ENCODE measurements around the gene TMEM179B.

The TMEM179B gene

GRCh38 chr11:62799486-62799885 is 12.3 kb downstream of the TMEM179B start:
- no peak overlapping the region for H3K4me3 ChIP-seq
- H3K36me3 ChIP-seq (ENCODE audit: insufficient read depth, low read length), result peaks cover 80% of the 10 kb centered on the region
- DNase-seq (ENCODE audit: low read depth, low spot score), result no peak
- no peak overlapping the region for H3K27ac ChIP-seq
- TF ChIP-seq EZH2 (IDR thresholded peaks at IDR 0.05) (no peak), FOXP2 (optimal IDR thresholded peaks at IDR 0.05; ENCODE audit: control extremely low read depth, extremely low read length, insufficient read depth) (no peak), POLR2AphosphoS5 (IDR thresholded peaks at IDR 0.05; ENCODE audit: borderline replicate concordance, low read depth, low read length) (no peak)
- no peak overlapping the region for H3K9ac ChIP-seq (ENCODE audit: insufficient read length)
- H3K9me3 ChIP-seq (ENCODE audit: low read depth, low read length), result no peaks in the 10 kb centered on the region

DNA sequence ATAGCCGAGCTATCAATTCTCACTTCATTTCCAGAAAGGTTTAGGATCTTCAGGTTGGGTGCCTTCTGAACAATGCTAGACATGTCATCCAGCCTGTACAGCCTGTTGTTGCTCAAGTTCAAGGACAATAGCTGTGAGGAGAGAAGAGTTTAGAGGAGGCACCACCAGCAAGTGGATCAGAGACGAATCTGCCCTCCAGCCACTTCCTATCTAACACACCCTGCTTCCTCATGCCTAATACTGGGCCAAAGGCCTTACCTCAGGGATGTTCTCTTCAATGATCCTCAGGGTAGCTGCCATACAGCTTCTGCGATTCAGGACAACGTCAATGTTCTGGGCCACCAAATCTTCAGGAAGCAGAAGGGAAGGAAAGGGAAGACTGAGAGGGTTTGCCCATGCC is 13.9 kb downstream of the TMEM179B start:
- Histone ChIP-seq H3K27ac (no peak overlapping the region), H3K9ac (ENCODE audit: insufficient read length) (no peak overlapping the region), H3K9me3 (ENCODE audit: low read depth, low read length) (no peaks in the 10 kb centered on the region), H3K36me3 (ENCODE audit: insufficient read depth, low read length) (peaks cover 64% of the 10 kb centered on the region), H3K4me3 (no peak overlapping the region)
- DNase-seq (ENCODE audit: low read depth, low spot score), result no peak
- TF ChIP-seq EZH2 (IDR thresholded peaks at IDR 0.05) (no peak), FOXP2 (optimal IDR thresholded peaks at IDR 0.05; ENCODE audit: control extremely low read depth, extremely low read length, insufficient read depth) (no peak), POLR2AphosphoS5 (IDR thresholded peaks at IDR 0.05; ENCODE audit: borderline replicate concordance, low read depth, low read length) (no peak)

DNA sequence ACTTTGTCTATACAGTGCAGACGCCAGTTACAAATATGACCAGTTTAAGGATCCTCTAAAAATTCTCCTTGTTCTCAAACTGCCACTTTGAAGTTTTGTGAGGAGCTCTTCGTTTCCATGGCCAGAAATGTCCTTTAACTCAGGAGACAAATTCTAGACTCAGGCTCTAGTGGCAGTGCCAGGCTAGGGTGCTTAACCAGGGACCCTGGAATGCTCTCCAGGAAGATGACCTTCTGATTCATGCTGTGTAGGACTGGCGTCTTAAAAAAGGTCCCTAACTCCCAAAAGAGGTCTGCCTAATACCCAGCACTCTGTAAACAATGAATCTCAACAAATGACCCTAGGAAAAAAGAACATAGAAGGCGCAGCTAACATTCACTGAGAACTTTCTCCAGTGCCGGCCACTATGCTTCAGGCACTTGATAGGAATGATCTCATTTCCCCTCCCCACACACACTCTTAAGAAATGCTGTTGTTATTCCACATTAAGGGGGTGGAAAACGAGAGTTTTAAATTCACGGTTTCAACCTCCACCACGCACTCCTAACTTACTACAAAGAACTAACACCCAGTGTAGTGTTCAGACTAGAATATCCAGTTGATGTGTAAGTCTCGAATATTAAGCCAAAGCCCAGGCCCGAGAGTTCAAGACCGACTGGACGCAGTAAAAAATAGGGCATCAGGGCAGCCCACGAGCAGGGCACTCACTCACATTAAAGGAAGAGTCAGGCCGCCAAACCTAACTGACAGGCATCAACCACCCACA is 17.3 kb downstream of the TMEM179B start:
- Histone ChIP-seq H3K9me3 (ENCODE audit: low read depth, low read length) (no peaks in the 10 kb centered on the region), H3K27ac (peak overlapping the region; percentile 55; the same call in 1 of the 2 replicates), H3K4me3 (peak overlapping the region; percentile 86), H3K36me3 (ENCODE audit: insufficient read depth, low read length) (peaks cover 36% of the 10 kb centered on the region), H3K9ac (ENCODE audit: insufficient read length) (peak overlapping the region; percentile 99)
- TF ChIP-seq POLR2AphosphoS5 (IDR thresholded peaks at IDR 0.05; ENCODE audit: borderline replicate concordance, low read depth, low read length) (no peak), FOXP2 (optimal IDR thresholded peaks at IDR 0.05; ENCODE audit: control extremely low read depth, extremely low read length, insufficient read depth) (no peak), EZH2 (IDR thresholded peaks at IDR 0.05) (no peak)
- DNase-seq (ENCODE audit: low read depth, low spot score), result no peak

DNA sequence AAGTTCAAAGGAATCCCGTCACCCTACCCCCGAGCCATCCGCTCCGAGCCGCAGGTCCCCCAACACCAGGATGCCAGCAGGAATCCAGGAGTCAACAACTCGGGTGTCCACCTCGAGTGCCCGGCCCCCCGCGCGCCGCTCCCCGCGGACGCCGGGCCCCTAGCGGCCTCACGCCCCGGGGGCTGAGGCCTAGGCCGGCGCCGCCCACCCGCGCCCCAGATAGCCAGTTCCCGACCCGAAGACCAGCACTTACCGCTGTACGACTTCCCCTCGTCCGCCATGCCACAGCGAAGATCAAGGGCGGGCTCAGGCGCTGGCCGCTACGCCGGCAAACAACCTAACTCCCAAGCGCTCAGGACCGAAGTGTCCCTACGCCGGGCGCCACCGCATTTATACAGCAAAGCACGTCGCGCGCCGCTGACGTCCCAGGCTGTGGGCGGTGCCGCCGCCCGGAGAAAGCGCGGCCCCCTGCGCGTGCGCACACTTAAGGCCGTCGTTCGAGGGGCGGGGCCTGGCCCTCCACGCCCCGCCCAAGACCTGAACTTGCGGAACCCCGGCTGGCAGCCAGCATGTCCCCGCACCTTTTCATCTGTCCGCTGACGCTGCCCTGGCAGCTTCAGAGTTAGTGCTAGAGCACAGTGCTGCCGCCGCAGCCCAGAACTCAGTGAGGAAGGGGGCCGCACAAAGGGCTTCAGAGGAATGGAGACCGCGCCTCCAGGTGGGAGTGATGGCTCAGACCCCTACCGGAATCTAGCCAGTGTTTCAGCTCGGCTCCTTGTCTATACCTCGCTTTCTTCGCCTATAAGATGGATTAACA is 18.1 kb downstream of the TMEM179B start, which contains the start of gene NXF1:
Gene NXF1, minus strand, starts transcription at position 365 of the 817 bp plus-strand sequence. Its CDS starts 84 bp downstream, at position 281.
- TF ChIP-seq POLR2AphosphoS5 (IDR thresholded peaks at IDR 0.05; ENCODE audit: borderline replicate concordance, low read depth, low read length) (peak; percentile 100), EZH2 (IDR thresholded peaks at IDR 0.05) (no peak)
- peak within 1 kb of the TSS; percentile 86 for H3K4me3 ChIP-seq
- DNase-seq (ENCODE audit: low read depth, low spot score), result peak; percentile 60
- peaks cover 28% of the 10 kb centered on the region for H3K36me3 ChIP-seq (ENCODE audit: insufficient read depth, low read length)
- H3K27ac ChIP-seq, result peak within 1 kb of the TSS; percentile 55
- H3K9ac ChIP-seq (ENCODE audit: insufficient read length), result peak within 1 kb of the TSS; percentile 99
- H3K9me3 ChIP-seq (ENCODE audit: low read depth, low read length), result no peaks in the 10 kb centered on the region

DNA sequence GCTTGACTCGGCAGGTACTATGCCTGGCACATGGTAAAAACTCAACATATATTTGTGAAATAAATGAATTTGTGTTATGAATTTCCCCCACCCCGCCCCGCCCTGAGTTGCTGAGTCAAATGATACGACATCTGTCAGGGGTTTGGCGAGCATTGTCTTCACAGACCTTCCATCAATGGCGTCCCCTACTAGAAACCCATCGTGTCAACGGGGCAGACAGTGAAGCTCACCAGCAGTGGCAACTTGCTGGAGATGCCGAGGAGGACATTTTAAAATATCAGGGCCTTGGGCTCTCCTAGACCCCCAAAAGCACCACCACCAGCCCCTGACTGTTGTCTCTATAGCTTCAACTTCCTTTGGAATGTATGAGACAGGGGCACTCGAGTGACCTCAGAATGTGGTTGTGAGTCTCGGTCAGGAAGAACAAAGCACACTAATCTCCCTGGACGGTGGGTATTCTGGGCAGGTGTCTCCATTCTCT is 18.8 kb downstream of the TMEM179B start:
- H3K9me3 ChIP-seq (ENCODE audit: low read depth, low read length), result no peaks in the 10 kb centered on the region

DNA sequence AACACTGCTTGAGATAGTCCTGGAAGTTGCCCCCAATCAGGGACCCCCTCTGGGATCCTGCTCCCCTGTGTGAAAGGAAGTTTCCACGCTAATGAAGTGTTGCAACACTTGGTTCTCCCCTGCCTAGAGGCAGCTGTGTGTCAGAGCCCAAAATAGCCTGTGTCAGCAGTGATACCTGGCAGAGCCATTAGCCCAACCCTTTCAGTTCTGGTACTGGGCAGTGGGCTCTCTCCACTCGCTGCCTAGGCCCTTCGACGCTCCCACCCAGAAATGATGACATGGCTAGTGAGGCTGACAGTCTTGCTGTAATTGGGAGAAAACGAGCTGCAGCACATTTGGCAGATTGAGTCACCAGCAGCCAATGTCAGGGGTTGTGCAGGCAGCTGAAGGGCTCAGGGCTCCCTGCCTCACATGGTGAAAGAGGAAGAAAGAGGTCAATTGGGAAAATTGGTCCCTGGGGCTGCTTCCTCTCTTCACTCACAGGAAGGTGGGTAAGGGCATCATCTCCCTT is 19.5 kb downstream of the TMEM179B start:
- no peaks in the 10 kb centered on the region for H3K9me3 ChIP-seq (ENCODE audit: low read depth, low read length)
- H3K36me3 ChIP-seq (ENCODE audit: insufficient read depth, low read length), result peaks cover 18% of the 10 kb centered on the region
- no peak for TF ChIP-seq FOXP2 (optimal IDR thresholded peaks at IDR 0.05; ENCODE audit: control extremely low read depth, extremely low read length, insufficient read depth)
- 0 out of 2 replicates have a peak, but pooled peaks have one; percentile 20 for TF ChIP-seq POLR2AphosphoS5 (IDR thresholded peaks at IDR 0.05; ENCODE audit: borderline replicate concordance, low read depth, low read length)
- no peak for TF ChIP-seq EZH2 (IDR thresholded peaks at IDR 0.05)
- H3K4me3 ChIP-seq, result no peak overlapping the region
- DNase-seq (ENCODE audit: low read depth, low spot score), result no peak
- no peak overlapping the region for H3K9ac ChIP-seq (ENCODE audit: insufficient read length)
- H3K27ac ChIP-seq, result no peak overlapping the region

More for the DNA sequence above, 18.8 kb downstream of the TMEM179B start:
- Histone ChIP-seq H3K9ac (ENCODE audit: insufficient read length) (peak overlapping the region; percentile 79), H3K4me3 (peak overlapping the region; percentile 86), H3K27ac (peak overlapping the region; percentile 15), H3K36me3 (ENCODE audit: insufficient read depth, low read length) (peaks cover 24% of the 10 kb centered on the region)
- DNase-seq (ENCODE audit: low read depth, low spot score), result no peak
- no peak for TF ChIP-seq FOXP2 (optimal IDR thresholded peaks at IDR 0.05; ENCODE audit: control extremely low read depth, extremely low read length, insufficient read depth)
- TF ChIP-seq POLR2AphosphoS5 (IDR thresholded peaks at IDR 0.05; ENCODE audit: borderline replicate concordance, low read depth, low read length), result no peak
- no peak for TF ChIP-seq EZH2 (IDR thresholded peaks at IDR 0.05)

DNA sequence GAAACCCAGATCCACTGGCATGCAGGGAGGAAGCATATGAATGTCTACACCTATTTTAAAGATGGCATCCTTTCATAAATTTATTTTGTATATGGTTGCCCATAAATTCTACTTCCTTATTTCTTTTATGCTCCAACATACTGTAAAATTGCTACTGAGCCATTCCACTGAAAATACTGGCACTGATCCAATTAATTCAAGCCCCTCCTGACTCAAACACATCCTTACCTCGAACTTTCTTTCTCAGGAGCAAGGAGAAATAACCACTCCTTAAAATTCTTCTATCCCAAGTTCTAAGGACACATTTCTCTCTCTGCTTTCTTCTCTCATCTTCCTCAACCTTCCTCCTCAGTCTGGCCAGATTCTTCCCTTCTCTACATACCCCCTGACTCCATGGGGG is 23.5 kb downstream of the TMEM179B start:
- Histone ChIP-seq H3K36me3 (ENCODE audit: insufficient read depth, low read length) (no peaks in the 10 kb centered on the region), H3K9me3 (ENCODE audit: low read depth, low read length) (no peaks in the 10 kb centered on the region), H3K9ac (ENCODE audit: insufficient read length) (no peak overlapping the region), H3K4me3 (no peak overlapping the region), H3K27ac (no peak overlapping the region)
- no peak for DNase-seq (ENCODE audit: low read depth, low spot score)
- TF ChIP-seq EZH2 (IDR thresholded peaks at IDR 0.05) (no peak), FOXP2 (optimal IDR thresholded peaks at IDR 0.05; ENCODE audit: control extremely low read depth, extremely low read length, insufficient read depth) (no peak), POLR2AphosphoS5 (IDR thresholded peaks at IDR 0.05; ENCODE audit: borderline replicate concordance, low read depth, low read length) (no peak)

- Histone ChIP-seq H3K9me3 (ENCODE audit: low read depth, low read length) (no peaks in the 10 kb centered on the region), H3K9ac (ENCODE audit: insufficient read length) (no peak overlapping the region), H3K27ac (no peak overlapping the region; the same call in 1 of the 2 replicates), H3K36me3 (ENCODE audit: insufficient read depth, low read length) (no peaks in the 10 kb centered on the region), H3K4me3 (no peak overlapping the region)
- TF ChIP-seq POLR2AphosphoS5 (IDR thresholded peaks at IDR 0.05; ENCODE audit: borderline replicate concordance, low read depth, low read length) (no peak), FOXP2 (optimal IDR thresholded peaks at IDR 0.05; ENCODE audit: control extremely low read depth, extremely low read length, insufficient read depth) (no peak), EZH2 (IDR thresholded peaks at IDR 0.05) (no peak)
- DNase-seq (ENCODE audit: low read depth, low spot score), result no peak
These were observed 24.5 kb downstream of the TMEM179B start for GRCh38 chr11:62811659-62812058.

Data from SK-N-MC (cell line).